ENCODE results near the gene PI4KB.

Gene PI4KB

GRCh38 chr1:151344291-151344690 lies 17.1 kb upstream of the PI4KB start:
- Histone ChIP-seq H3K36me3 (ENCODE audit: control insufficient read depth, insufficient read depth, low read length) (peaks cover 33% of the 10 kb centered on the region), H3K4me1 (ENCODE audit: control insufficient read depth, insufficient read depth, low read length, poor library complexity, severe bottlenecking) (no peaks in the 10 kb centered on the region), H3K4me3 (ENCODE audit: extremely low read depth, insufficient read depth, low read length, poor library complexity, severe bottlenecking) (no peak overlapping the region), H3K27ac (ENCODE audit: low read depth, low read length, severe bottlenecking) (no peak overlapping the region), H3K9me3 (ENCODE audit: control insufficient read depth, low read length) (no peaks in the 10 kb centered on the region)
- WGBS, 2 experiments (ENCODE audit: insufficient coverage in 2 of 2) = 97 to 98% methylated on average over 4 to 6 of the region's 6 CpGs

- 83 to 84% methylated on average over 8 to 9 of the region's 9 CpGs for WGBS, 2 experiments (ENCODE audit: insufficient coverage in 2 of 2)
- Histone ChIP-seq H3K27ac (ENCODE audit: low read depth, low read length, severe bottlenecking) (no peak overlapping the region), H3K4me3 (ENCODE audit: extremely low read depth, insufficient read depth, low read length, poor library complexity, severe bottlenecking) (no peak overlapping the region)
These were observed 16.4 kb upstream of the PI4KB start for GRCh38 chr1:151343587-151343986.

GRCh38 chr1:151342569-151342968 lies 15.4 kb upstream of the PI4KB start:
- Histone ChIP-seq H3K9me3 (ENCODE audit: control insufficient read depth, low read length) (no peaks in the 10 kb centered on the region), H3K4me1 (ENCODE audit: control insufficient read depth, insufficient read depth, low read length, poor library complexity, severe bottlenecking) (no peaks in the 10 kb centered on the region), H3K36me3 (ENCODE audit: control insufficient read depth, insufficient read depth, low read length) (peaks cover 33% of the 10 kb centered on the region), H3K4me3 (ENCODE audit: extremely low read depth, insufficient read depth, low read length, poor library complexity, severe bottlenecking) (no peak overlapping the region), H3K27ac (ENCODE audit: low read depth, low read length, severe bottlenecking) (no peak overlapping the region)
- WGBS, 2 experiments (ENCODE audit: insufficient coverage in 2 of 2) = 90 to 99% methylated on average over 2 to 5 of the region's 6 CpGs

More at GRCh38 chr1:151343587-151343986, 16.4 kb upstream of the PI4KB start:
- H3K4me1 ChIP-seq (ENCODE audit: control insufficient read depth, insufficient read depth, low read length, poor library complexity, severe bottlenecking) = no peaks in the 10 kb centered on the region
- H3K36me3 ChIP-seq (ENCODE audit: control insufficient read depth, insufficient read depth, low read length) = peaks cover 33% of the 10 kb centered on the region
- no peaks in the 10 kb centered on the region for H3K9me3 ChIP-seq (ENCODE audit: control insufficient read depth, low read length)

GRCh38 chr1:151342021-151342420 lies 14.8 kb upstream of the PI4KB start:
- H3K4me1 ChIP-seq (ENCODE audit: control insufficient read depth, insufficient read depth, low read length, poor library complexity, severe bottlenecking) = no peaks in the 10 kb centered on the region
- WGBS, 2 experiments (ENCODE audit: insufficient coverage in 2 of 2) = 80 to 100% methylated on average over 1 of the region's 2 CpGs

GRCh38 chr1:151340870-151341754 lies 13.9 kb upstream of the PI4KB start:
- WGBS, 2 experiments (ENCODE audit: insufficient coverage in 2 of 2) = 38 to 59% methylated on average over 3 to 4 of the region's 7 CpGs
- Histone ChIP-seq H3K9me3 (ENCODE audit: control insufficient read depth, low read length) (no peaks in the 10 kb centered on the region), H3K27ac (ENCODE audit: low read depth, low read length, severe bottlenecking) (peak overlapping the region; percentile 77), H3K4me3 (ENCODE audit: extremely low read depth, insufficient read depth, low read length, poor library complexity, severe bottlenecking) (no peak overlapping the region), H3K4me1 (ENCODE audit: control insufficient read depth, insufficient read depth, low read length, poor library complexity, severe bottlenecking) (no peaks in the 10 kb centered on the region), H3K36me3 (ENCODE audit: control insufficient read depth, insufficient read depth, low read length) (peaks cover 33% of the 10 kb centered on the region)

More at GRCh38 chr1:151342021-151342420, 14.8 kb upstream of the PI4KB start:
- Histone ChIP-seq H3K36me3 (ENCODE audit: control insufficient read depth, insufficient read depth, low read length) (peaks cover 33% of the 10 kb centered on the region), H3K27ac (ENCODE audit: low read depth, low read length, severe bottlenecking) (no peak overlapping the region), H3K9me3 (ENCODE audit: control insufficient read depth, low read length) (no peaks in the 10 kb centered on the region), H3K4me3 (ENCODE audit: extremely low read depth, insufficient read depth, low read length, poor library complexity, severe bottlenecking) (no peak overlapping the region)

- WGBS, 2 experiments (ENCODE audit: insufficient coverage in 2 of 2) = 100% methylated on average over 1 of the region's 3 CpGs
- H3K4me1 ChIP-seq (ENCODE audit: control insufficient read depth, insufficient read depth, low read length, poor library complexity, severe bottlenecking) = no peaks in the 10 kb centered on the region
- H3K27ac ChIP-seq (ENCODE audit: low read depth, low read length, severe bottlenecking) = no peak overlapping the region
- H3K9me3 ChIP-seq (ENCODE audit: control insufficient read depth, low read length) = no peaks in the 10 kb centered on the region
- no peaks in the 10 kb centered on the region for H3K36me3 ChIP-seq (ENCODE audit: control insufficient read depth, insufficient read depth, low read length)
- no peak overlapping the region for H3K4me3 ChIP-seq (ENCODE audit: extremely low read depth, insufficient read depth, low read length, poor library complexity, severe bottlenecking)
These were observed 9.3 kb upstream of the PI4KB start for GRCh38 chr1:151336556-151336955.

- no peaks in the 10 kb centered on the region for H3K4me1 ChIP-seq (ENCODE audit: control insufficient read depth, insufficient read depth, low read length, poor library complexity, severe bottlenecking)
- H3K4me3 ChIP-seq (ENCODE audit: extremely low read depth, insufficient read depth, low read length, poor library complexity, severe bottlenecking) = no peak overlapping the region
- H3K27ac ChIP-seq (ENCODE audit: low read depth, low read length, severe bottlenecking) = no peak overlapping the region
- no peaks in the 10 kb centered on the region for H3K36me3 ChIP-seq (ENCODE audit: control insufficient read depth, insufficient read depth, low read length)
- H3K9me3 ChIP-seq (ENCODE audit: control insufficient read depth, low read length) = no peaks in the 10 kb centered on the region
- WGBS, 2 experiments (ENCODE audit: insufficient coverage in 2 of 2) = 72 to 80% methylated on average over 1 to 2 of the region's 5 CpGs
These were observed 7.6 kb upstream of the PI4KB start for GRCh38 chr1:151334822-151335221.

GRCh38 chr1:151327903-151328674 lies 873 bp upstream of the PI4KB start:
- Histone ChIP-seq H3K4me3 (ENCODE audit: extremely low read depth, insufficient read depth, low read length, poor library complexity, severe bottlenecking) (peak overlapping the region; percentile 79), H3K9me3 (ENCODE audit: control insufficient read depth, low read length) (no peaks in the 10 kb centered on the region), H3K4me1 (ENCODE audit: control insufficient read depth, insufficient read depth, low read length, poor library complexity, severe bottlenecking) (peaks cover 13% of the 10 kb centered on the region), H3K36me3 (ENCODE audit: control insufficient read depth, insufficient read depth, low read length) (peaks cover 21% of the 10 kb centered on the region), H3K27ac (ENCODE audit: low read depth, low read length, severe bottlenecking) (peak overlapping the region; percentile 98)
- 47 to 62% methylated on average over 26 to 29 of the region's 34 CpGs for WGBS, 2 experiments (ENCODE audit: insufficient coverage in 2 of 2)

GRCh38 chr1:151326619-151327222 lies 495 bp downstream of the PI4KB start:
- H3K4me3 ChIP-seq (ENCODE audit: extremely low read depth, insufficient read depth, low read length, poor library complexity, severe bottlenecking) = peak overlapping the region; percentile 79
- 6 to 9% methylated on average over 7 of the region's 12 CpGs for WGBS, 2 experiments (ENCODE audit: insufficient coverage in 2 of 2)
- peaks cover 13% of the 10 kb centered on the region for H3K4me1 ChIP-seq (ENCODE audit: control insufficient read depth, insufficient read depth, low read length, poor library complexity, severe bottlenecking)
- peaks cover 35% of the 10 kb centered on the region for H3K36me3 ChIP-seq (ENCODE audit: control insufficient read depth, insufficient read depth, low read length)
- H3K27ac ChIP-seq (ENCODE audit: low read depth, low read length, severe bottlenecking) = no peak overlapping the region
- no peaks in the 10 kb centered on the region for H3K9me3 ChIP-seq (ENCODE audit: control insufficient read depth, low read length)

- peaks cover 40% of the 10 kb centered on the region for H3K36me3 ChIP-seq (ENCODE audit: control insufficient read depth, insufficient read depth, low read length)
- no peaks in the 10 kb centered on the region for H3K9me3 ChIP-seq (ENCODE audit: control insufficient read depth, low read length)
- peak overlapping the region; percentile 79 for H3K4me3 ChIP-seq (ENCODE audit: extremely low read depth, insufficient read depth, low read length, poor library complexity, severe bottlenecking)
- WGBS, 2 experiments (ENCODE audit: insufficient coverage in 2 of 2) = 68 to 80% methylated on average over 2 to 3 of the region's 5 CpGs
- no peak overlapping the region for H3K27ac ChIP-seq (ENCODE audit: low read depth, low read length, severe bottlenecking)
- peaks cover 13% of the 10 kb centered on the region for H3K4me1 ChIP-seq (ENCODE audit: control insufficient read depth, insufficient read depth, low read length, poor library complexity, severe bottlenecking)
These were observed 1.4 kb downstream of the PI4KB start for GRCh38 chr1:151325646-151326429.

All from mesodermal cell (in vitro differentiated cells).